NCI-H345 treated with DMSO at 0.1 percent for 48 hours (cell line): Measurements from ENCODE around the gene MCUR1.
"Not testable (repeated sequence)": the region's sequence is repeated elsewhere in the genome, so short reads cannot be mapped to it uniquely, and the experiment has no call there.

Experiments
- DNase-seq: peaks from one replicate; lab custom pipeline; 2025; ENCODE audit not compliant: unreplicated experiment; lab: John Stamatoyannopoulos, UW

The MCUR1 gene

DNA sequence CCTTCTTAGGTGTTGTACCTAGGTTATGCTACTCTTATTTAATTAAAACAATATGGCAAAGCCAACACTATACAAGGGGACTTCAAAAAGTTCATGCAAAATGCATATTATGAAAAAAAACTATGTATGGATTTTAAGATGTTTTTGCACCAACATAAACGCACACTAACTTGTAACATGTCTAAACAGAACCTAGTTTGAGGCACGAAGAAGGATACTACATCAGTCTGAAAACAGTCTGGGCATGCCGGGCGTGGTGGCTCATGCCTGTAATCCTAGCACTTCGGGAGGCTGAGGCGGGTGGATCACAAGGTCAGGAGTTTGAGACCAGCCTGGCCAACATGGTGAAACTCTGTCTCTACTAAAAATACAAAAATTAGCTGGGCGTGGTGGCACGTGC, 34.2 kb downstream of the MCUR1 start:
- DNase-seq: not testable (repeated sequence)

DNA sequence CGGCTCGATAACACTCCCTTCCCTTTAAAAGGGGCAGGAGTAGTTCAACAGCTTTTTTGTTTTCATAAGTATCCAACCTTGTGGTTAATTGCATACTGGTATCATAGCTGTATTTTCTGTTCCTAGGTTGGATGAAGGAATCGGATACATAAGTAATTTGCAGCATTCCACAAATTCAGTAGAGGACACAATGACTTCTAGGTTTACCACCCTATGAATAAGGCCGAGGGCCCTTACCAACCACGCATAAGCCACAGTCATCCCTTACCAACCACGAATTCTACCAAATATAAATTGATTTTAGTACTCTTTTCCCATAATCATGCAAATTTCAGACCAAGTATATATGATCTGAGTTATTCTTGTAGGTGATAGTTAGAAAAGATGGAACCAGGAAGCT, 36.3 kb downstream of the MCUR1 start:
- no peak for DNase-seq

DNA sequence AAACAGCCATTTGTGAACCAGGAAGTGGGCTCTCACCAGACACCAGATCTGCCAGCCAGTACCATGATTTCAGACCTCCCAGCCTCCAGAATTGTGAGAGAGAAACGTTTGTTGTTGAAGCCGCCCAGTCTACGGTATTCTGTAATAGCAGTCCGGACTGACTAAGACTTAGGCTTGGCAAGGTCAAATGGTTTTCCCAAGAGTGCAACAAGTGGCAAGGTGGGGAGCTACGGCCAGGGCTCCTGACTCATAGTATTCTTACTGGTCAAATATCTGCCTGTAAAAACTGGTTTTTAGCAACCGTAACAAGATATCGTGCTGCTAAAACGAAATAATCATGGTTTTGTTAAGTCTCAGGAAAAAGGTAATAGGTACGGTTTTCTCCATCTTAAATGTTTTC, 37.8 kb downstream of the MCUR1 start:
- no peak for DNase-seq

DNA sequence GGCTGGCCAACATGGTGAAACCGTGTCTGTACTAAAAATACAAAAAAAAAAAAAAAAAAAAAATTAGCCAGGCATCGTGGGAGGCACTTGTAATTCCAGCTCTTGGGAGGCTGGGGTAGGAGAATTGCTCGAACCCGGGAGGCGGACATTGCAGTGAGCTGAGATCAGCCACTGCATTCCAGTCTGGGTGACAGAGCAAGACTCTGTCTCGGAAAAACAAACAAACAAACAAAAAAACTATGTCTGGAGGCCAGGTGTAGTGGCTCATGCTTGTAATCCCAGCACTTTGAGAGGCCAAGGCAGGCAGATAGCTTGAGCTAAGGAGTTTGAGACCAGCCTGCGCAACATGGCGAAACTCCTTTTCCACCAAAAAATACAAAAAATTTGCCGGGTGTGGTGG, 38.9 kb downstream of the MCUR1 start:
- DNase-seq: not testable (repeated sequence)

DNA sequence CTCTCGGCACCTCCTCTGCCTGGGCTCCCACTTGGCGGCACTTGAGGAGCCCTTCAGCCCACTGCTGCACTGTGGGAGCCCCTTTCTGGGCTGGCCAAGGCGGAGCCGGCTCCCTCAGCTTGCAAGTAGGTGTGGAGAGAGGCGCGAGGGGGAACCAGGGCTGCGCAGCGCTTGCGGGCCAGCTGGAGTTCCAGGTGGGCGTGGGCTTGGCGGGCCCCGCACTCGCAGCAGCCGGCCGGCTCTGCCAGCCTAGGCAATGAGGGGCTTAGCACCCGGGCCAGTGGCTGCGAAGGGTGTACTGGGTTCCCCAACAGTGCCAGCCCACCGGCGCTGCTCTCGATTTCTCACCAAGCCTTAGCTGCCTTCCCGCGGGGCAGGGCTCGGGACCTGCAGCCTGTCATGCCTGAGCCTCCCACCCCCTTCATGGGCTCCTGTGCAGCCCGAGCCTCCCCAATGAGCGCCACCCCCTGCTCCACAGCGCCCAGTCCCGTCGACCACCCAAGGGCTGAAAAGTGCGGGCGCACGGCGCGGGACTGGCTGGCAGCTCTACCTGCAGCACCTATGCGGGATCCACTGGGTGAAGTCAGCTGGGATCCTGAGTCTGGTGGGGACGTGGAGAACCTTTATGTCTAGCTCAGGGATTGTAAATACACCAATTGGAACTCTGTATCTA, 41.9 kb downstream of the MCUR1 start:
- not testable (repeated sequence) for DNase-seq

DNA sequence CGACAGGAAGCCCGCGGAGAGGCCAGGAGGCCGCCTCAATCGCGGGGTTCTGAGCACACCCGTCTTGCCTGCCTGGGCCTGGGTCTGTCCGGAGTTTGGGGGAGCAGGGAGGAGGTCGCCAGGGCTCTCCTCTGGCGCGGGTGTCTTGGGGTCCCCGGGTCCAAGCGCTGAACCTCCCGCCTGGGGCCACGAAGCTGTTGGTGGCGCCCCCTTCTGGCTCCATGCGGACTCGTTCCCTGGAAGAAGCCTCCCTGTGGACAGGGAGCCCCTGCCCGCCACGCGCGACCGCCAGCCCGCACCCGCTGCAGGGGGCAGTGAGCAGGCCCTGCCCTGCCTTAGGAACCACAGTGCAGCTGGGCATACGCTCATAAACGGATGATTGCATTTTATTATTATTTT, 44.7 kb downstream of the MCUR1 start:
- DNase-seq: no peak

DNA sequence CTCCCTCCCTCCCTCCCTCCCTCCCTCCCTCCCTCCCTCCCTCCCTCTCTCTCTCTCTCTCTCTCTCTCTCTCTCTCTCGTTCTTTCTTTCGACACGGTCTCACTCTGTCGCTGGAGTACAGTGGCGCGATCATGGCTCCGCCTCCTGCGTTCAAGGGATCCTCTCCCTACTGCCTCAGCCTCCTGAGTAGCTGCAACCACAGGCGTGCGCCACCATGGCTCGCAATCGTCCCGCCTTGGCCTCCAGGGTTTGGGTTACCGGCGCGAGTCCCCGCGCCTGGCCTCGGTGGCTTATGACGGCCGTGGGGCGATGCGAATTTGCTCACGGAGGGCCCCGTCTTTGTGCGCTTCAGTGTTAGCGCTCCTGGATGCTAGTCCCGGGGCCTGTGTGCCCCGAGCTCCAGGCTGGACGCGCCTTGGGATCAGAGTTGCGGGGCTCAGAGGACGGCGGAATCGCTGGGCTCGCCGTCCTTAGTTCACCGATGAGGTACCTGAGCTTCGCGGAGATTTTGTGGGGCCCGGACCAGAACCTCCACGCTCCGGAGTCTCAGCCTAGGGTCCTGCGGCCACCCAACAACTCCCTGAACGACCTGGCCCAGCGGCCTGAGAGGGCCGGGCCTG, 45.2 kb downstream of the MCUR1 start:
- DNase-seq: no peak

DNA sequence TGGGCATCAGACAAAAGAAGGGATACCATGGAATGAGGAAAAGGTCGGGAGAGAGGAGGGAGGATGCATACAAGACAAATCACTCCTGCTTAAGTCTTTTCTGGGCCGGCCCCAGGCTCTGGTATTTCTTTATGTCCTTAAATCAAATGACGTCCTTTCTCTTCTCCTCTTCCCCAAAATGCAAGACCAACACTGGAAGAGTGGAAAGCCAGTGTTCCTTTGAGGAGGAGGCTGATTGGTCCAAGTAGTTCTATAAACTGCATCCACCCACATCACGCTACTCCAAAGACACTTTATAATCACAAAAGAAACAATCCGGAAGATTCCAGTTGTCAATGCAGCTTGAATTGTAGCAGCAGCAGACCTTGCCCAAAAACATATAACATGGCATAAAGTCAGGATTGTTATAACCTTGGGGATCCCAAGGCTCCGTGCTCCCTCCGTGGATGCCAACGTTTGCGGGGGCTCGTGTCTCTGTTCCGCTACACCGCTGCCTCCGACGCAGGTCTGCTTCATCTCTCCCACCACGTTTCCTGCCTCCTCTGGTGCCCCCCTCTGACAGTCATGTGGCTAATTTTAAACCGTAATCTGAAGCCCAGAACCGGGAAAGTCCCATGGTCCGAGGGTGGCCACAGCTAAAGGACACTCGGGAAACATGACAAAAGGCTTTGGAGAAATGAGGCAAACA, 47.1 kb downstream of the MCUR1 start:
- no peak for DNase-seq

DNA sequence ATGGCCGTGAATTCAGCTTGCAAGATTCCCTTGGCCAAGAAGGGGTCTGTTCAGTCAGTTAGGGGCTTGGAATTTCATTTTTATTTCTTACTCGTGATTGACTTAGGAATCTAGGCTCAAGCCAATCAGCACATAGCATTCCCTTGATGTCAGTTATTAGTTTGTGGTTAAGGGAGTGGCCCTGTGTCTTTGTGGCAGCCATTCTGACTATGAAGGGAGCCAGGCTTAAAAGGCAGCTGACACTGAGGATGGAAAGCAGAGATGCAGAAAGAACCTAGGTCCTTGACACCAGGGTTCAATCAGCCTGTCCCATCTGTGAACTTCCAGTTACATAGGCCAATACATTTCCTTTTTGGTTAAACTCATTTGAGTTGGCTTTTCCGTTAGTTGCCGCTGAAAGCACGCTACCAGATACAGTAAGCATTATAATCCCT, 48.1 kb downstream of the MCUR1 start:
- DNase-seq: no peak

DNA sequence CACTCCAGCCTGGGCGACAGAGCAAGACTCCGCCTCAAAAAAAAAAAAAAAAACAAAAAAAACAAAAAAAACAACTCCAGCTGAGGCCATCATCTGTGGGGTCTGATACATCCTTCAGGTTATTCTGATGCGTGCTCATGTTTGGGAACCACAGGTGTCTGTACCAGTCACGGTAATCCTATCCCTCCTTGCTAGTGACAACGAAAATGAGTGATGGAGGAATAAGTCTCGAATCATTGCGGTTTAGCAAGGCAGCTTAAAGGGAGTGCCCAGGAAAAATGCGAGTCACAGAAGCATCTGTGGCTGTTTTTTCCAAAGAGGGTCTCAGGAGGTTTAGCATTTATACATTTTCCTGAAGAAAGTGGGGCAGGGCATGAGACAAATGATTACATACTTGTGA, 48.8 kb downstream of the MCUR1 start:
- no peak for DNase-seq

DNA sequence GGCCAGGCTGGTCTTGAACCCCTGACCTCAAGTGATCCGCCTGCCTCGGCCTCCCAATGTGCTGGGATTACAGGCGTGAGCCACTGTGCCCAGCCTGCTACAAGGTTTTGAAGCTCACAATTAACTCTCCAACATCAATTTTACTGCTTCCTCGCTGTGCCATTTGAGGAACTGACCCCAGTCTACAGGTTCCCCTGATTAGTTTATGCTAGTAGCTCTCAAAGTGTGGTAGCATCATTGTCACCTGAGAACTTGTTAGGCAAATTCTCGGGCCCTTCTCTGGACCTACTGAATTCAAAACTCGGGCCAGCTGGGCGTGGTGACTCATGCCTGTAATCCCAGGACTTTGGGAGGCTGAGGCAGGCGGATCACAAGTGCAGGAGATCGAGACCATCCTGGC, 49.4 kb downstream of the MCUR1 start:
- no peak for DNase-seq

DNA sequence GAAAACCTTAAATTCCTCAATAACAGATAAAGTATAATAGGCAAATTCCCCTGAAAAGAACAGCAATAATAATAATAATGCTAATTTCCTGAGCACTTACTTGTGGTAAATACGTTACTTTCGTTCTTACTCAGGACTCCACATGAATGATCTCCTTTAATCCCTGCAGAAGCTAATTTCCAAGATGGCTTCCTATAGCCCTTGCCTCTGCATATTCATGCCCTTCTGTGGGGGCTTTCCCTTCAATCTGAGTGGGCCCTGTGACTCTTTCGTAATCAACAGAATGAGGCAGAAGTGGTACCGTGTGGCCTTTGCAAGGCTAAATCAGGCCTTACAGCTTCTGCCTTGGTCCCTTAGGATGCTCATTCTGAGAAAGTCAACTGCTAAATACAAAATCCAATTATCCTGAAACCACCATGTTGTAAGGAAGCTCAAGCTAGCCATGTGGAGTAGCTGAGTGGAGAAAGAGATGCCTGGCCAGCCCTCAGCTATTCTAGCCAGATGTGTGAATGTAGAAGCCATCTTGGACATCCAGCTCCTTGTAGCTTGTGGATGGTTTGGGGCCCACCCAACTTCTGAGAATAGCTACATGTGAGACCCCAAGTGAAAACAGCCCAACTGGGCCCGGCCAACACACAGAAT, 50.5 kb downstream of the MCUR1 start:
- DNase-seq: no peak

DNA sequence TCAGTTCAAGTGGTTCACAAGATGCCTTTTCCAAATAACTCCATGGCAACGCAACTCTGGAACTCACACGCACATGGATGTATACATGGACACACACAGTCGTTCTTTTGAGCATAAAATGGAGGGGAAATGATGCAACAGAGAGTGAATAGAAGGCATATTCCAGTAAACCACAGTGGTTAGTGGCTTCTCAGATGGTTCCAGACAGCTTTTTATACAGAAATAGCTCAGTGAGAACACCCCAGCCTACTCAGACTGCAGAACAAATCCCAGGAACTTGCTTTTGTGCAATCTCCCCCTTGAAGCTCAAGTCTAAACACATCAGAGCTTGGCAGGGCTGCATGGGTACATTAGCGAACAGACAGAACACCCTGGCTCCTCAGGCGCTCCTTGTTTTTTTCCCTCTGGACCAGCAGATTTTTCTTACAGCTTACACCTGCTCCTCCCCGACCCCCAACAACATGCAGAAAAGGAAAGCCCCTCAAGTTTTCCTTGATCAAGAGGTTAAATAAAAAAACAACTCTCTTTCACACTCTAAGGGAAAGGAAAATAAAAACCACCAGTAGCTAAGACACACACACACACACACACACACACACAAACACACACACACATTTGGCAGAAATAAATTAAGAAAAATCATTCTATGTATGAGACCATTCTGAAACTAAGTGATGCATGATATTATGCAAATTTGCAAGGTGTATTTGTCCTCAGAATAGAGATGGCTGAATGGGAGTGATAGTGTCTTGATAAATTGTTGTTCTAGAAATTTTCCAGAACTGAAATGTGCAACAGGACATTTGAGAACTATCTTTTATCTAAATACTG, 51.5 kb downstream of the MCUR1 start:
- DNase-seq: no peak

DNA sequence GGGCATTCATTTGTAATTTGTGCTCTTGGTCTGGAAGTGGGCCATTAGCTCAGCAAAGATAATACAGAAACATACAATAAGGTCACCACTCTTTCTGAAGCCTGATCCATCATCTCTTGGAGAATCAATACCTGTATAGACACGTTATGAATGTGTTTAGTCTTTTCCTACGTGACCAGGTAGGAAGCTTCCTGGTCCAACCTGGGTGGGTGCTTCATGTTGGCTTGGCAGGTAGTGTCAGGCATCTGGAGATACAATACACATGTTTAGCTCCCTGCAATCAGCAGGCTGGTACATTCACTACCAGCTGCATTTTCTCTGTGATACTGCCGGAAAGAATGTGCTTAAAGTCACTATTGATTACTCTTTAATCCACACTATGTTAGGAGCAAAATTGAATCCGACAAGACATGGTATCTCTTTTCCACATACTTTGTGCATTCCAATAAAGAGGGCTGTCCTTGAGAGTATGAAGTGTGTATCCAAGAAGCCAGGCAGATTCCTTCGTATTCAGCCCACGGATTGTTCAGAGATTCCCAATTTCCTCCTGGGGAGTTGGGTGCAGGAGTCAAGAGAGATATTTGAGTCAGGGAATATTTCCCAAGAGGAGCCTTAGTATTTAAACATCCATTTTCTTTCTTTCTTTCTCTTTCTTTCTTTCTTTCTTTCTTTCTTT, 52.9 kb downstream of the MCUR1 start:
- DNase-seq: no peak

DNA sequence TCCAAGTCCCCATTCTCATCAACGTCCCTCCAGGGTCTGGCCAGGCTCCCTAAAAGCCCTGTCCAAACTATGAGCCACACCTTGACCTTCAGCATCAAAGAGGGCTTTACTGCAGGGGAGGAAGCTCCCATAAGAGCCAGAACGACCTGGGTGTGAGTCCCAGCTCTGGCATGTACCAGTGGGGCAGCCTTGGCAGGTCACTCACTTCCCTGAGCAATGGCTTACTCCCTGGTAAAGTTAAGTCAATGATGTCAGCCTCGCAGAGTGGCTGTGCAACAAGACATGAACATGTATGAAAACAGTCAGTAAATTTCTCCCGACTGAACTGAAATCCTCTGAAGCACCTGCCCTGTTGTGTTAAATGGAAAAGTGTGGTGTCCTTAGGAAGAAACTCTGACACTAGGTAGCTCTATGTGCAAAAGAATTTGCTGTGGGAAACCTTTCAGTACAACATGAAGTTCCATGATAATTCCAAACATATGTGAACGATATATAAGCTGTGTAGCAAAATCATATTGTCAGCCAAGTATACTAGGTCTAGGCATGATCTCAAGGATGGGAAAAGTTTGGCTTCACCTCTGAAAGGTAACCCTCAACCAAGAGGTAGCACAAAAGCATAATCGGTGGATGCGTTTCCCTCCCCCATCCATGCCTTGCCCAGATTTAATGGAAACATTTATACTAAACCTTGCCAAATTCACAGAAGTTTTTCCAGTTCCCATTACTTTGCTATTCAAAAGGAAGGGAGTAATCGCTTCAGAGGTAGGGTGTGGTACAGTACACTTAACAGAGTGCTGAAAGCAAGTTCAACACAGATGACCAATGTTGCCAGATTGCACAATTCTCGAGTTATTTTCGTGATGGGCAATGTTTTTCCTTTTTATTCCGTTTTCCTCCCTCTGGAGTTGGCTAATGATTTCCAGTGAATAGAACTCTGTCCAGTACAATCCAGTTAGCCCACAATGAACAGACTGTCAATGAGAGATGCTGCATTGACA, 53.8 kb downstream of the MCUR1 start:
- DNase-seq: no peak

DNA sequence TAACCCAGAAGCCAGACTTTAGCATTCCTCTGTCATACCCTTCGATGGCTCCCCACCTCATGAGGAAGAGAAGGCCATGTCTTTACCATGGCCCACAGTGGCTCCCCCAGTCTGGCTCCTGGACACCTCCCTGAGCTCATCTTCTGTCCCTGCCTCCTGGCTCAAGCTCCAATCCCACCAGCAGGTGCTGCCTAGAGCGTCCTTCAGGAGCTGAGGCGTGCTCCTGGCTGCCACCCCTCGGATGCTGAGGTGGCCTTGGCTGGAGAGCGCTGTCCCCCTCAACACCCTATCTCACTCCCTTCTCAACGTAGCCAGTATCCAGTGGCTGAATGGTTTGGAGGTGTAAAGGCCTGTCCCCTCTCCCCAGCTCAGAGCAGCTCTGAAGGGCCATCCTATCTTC, 55.3 kb downstream of the MCUR1 start:
- no peak for DNase-seq

DNA sequence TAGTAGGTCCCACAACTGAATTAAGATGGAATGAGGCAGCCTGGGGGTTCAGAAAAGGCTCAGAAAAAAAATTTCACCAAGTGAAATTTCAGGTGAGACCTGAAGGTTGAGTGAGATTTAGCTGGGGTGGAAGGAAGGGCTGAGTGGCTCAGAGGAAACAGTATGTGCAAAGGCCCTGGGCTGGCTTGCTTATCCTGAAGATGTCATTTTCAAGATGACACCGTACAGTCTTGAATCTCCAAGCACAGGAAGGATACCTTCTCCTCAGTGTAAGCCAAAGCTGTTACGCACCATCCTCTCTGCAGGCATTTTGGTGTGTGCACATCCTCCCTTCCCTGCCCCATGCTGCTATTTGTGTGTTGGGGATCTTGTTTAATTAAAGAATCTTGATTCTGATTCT, 59.7 kb downstream of the MCUR1 start:
- DNase-seq: no peak

DNA sequence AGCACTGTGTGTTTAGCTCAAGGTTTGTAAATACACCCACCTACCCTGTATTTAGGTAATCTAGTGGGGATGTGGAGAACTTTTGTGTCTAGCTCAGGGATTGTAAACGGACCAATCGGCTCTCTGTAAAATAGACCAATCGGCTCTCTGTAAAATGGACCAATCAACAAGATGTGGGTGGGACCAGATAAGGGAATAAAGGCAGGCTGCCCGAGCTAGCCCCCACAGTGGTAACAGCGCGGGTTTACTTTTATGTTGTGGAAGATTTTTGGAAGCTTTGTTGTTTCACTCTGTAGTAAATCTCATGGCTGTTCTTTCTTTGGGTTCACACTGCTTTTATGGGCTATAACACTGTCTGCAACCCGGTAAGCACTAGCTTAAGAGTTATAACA, 70.6 kb downstream of the MCUR1 start:
- no peak for DNase-seq

DNA sequence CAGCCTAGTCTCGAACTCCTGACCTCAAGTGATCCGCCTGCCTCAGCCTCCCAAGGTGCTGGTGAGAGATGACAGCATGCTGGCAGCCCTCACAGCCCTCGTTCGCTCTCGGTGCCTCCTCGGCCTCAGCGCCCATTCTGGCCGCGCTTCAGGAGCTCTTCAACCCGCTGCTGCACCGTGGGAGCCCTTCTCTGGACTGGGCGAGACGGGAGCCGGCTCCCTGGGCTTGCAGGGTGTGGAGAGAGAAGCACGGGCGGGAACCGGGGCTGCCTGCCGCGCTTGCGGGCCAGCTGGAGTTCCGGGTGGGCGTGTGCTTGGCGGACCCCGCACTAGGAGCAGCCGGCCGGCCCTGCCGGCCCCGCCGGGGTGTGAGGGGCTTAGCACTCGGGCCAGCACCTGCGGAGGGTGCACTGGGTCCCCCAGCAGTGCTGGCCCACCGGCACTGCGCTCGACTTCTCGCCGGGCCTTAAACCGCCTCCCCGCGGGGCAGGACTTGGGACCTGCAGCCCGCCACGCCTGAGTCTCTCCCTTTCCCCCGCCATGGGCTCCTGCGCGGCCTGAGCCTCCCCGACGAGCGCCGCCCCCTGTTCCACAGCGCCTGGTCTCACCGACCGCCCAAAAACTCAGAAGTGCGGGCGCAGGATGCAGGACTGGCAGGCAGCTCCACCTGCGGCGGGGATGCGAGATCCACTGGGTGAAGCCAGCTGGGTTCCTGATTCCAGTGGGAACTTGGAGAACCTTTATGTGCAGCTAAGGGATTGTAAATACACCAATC, 71.2 kb downstream of the MCUR1 start:
- DNase-seq: no peak
